Spleen (tissue), 11 donors: ENCODE measurements around the gene ZNF581. TPM values are rescaled to one million over a fixed set of nuclear protein-coding genes. Genes with fewer than 3 reads are reported as not detected.

Experiments used
- DNase-seq: peaks from one replicate; pipeline ENCODE4 v3.0.0-alpha.2; 2020
- H3K27ac ChIP-seq, 8 donors: fragments of 200-600 bp; sonication (generic) in 7 of 8; 1 replicate in 4 of 8; 2 replicates in 4 of 8; pipeline versions ENCODE4 v1.5.0 to v1.8.0; 2016 to 2021; ENCODE audit warnings: inconsistent platforms in 4 of 8, mild to moderate bottlenecking in 4 of 8, moderate library complexity in 1 of 8
- H3K27me3 ChIP-seq, 7 donors: fragments of 200-600 bp; sonication (generic) in 6 of 7; replicated peaks in 1 of 7; 1 replicate in 4 of 7; 2 replicates in 3 of 7; pipeline versions ENCODE4 v1.5.0 to v1.8.0; 2016 to 2021; ENCODE audit warnings: inconsistent platforms in 3 of 7, mild to moderate bottlenecking in 1 of 7
- H3K36me3 ChIP-seq, 6 donors: fragments of 200-600 bp; sonication (generic) in 5 of 6; 1 replicate in 4 of 6; 2 replicates in 2 of 6; pipeline versions ENCODE4 v1.5.0 to v1.8.0; 2016 to 2021; ENCODE audit warnings: inconsistent platforms in 2 of 6
- H3K4me1 ChIP-seq, 6 donors: fragments of 200-600 bp; sonication (generic) in 5 of 6; 1 replicate in 3 of 6; 2 replicates in 3 of 6; pipeline versions ENCODE4 v1.5.0 to v1.8.0; 2016 to 2021; ENCODE audit warnings: inconsistent platforms in 3 of 6
- H3K4me3 ChIP-seq, 8 donors: fragments of 200-600 bp; sonication (generic) in 7 of 8; 1 replicate in 4 of 8; 2 replicates in 4 of 8; pipeline versions ENCODE4 v1.5.0 to v1.8.0; 2016 to 2021; ENCODE audit warnings: inconsistent platforms in 4 of 8, mild to moderate bottlenecking in 4 of 8, moderate library complexity in 2 of 8
- H3K9me3 ChIP-seq, 8 donors: fragments of 200-600 bp; sonication (generic) in 7 of 8; 1 replicate in 4 of 8; 2 replicates in 4 of 8; pipeline versions ENCODE4 v1.5.0 to v1.8.0; 2016 to 2021; ENCODE audit warnings: inconsistent platforms in 4 of 8
- POLR2A ChIP-seq, 3 donors: fragments of 450-650 bp; IDR thresholded peaks; one replicate each; pipeline ENCODE4 v1.5.1; 2017; ENCODE audit warnings: antibody characterized with exemption in 3 of 3, mild to moderate bottlenecking in 1 of 3
- POLR2AphosphoS5 ChIP-seq, 3 donors: sonication (generic); formaldehyde crosslinking; IDR thresholded peaks; one replicate each; pipeline ENCODE4 v1.5.1; 2017; ENCODE audit warnings: antibody characterized with exemption in 3 of 3
- WGBS, 5 donors: extraction: QIAGEN DNeasy Blood & Tissue Kit in 3 of 5; methylation state at CpG; one replicate each; pipeline versions ENCODE4 v1.1.5 to v1.1.7; 2013 to 2018; 5-methylcytosine and 5-hydroxymethylcytosine counted together
- intact Hi-C: fragments of 100-400 bp; cut with DNase I; formaldehyde crosslinking; loops from one replicate; pipeline ENCODE4 v1.15.0; 2023; ENCODE audit warnings: low total_unique reads
- polyA plus RNA-seq, 3 donors: library from polyadenylated mRNA; stranded (reverse); fragments of 200-250 nt; gene quantifications; one replicate each; pipeline ENCODE4 v1.2.1, GENCODE V29; 2013
- total RNA-seq, 7 donors: library from RNA; depleted of rRNA in 3 of 7; stranded (reverse); fragments of >200 nt in 3 of 7; fragmentation: NEBNext Ultra II Directional in 4 of 7; extraction: Animal tissue kit (Norgen Biotek cat#: 25700) in 4 of 7; gene quantifications; one replicate each; pipeline versions ENCODE4 v1.1.0 to v1.2.1, GENCODE V29; 2016 to 2021
- TF ChIP-seq, protein P1 (sequence below), 11 experiments: fragments of 200-600 bp in 7 of 11; fragments of 450-650 bp in 4 of 11; sonication (generic) in 4 of 11; IDR thresholded peaks in 8 of 11; conservative IDR thresholded peaks in 3 of 11; 1 replicate in 7 of 11; 2 replicates in 4 of 11; pipeline versions ENCODE4 v1.4.0 to v1.8.0; 2016 to 2021; ENCODE audit warnings: antibody characterized with exemption in 11 of 11, inconsistent platforms in 4 of 11, mild to moderate bottlenecking in 1 of 11
- donor health status: healthy with polysubstance abuse.
- donor health status: DM: no; HTN: no; CAD: no; lungs with moderate emphysema.
- donor health status: DM: no; HTN: no; CAD: no.
- donor health status: Bipolar disorder and iron deficiency.
- donor health status: healthy.
- donor health status: DM: no; HTN: no; CAD: no.
- donor health status: DM: yes; HTN: yes; CAD: no.

ZNF581 gene
- total and polyA plus RNA-seq, 10 donors, result 21.4 to 46.5 (median 30.2) TPM

DNA sequence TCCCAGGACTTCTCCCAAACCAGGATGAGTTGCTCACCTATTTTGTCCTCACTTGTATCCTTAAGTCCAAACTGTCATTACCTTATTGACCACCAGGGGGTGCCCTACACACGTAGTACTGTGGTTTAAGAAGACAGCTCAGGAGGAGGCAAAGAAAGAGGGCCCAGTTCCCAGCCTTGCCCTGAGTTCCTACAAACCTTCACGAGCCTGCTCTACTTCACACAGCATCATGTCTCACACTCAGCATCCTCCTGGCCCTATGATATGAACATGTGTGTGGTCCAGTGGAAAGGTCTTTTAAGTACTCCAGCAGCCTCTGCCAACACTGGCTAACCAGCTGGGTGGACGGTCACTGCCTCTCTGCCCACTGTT lies 11.0 kb upstream of the ZNF581 start:
- H3K4me1 ChIP-seq, result peaks cover 21 to 52% (median 43%) of the 10 kb centered on the region in 6 donors
- no peaks in the 10 kb centered on the region for H3K27me3 ChIP-seq
- no peaks in the 10 kb centered on the region for H3K36me3 ChIP-seq
- no peak overlapping the region for H3K4me3 ChIP-seq
- 27 to 32% (median 32%) methylated on average over 3 of the region's 3 CpGs for WGBS, 5 donors
- TF ChIP-seq POLR2AphosphoS5 (IDR thresholded peaks at IDR 0.05) (no peak), POLR2A (IDR thresholded peaks at IDR 0.05) (no peak)
- TF ChIP-seq, protein P1, sequence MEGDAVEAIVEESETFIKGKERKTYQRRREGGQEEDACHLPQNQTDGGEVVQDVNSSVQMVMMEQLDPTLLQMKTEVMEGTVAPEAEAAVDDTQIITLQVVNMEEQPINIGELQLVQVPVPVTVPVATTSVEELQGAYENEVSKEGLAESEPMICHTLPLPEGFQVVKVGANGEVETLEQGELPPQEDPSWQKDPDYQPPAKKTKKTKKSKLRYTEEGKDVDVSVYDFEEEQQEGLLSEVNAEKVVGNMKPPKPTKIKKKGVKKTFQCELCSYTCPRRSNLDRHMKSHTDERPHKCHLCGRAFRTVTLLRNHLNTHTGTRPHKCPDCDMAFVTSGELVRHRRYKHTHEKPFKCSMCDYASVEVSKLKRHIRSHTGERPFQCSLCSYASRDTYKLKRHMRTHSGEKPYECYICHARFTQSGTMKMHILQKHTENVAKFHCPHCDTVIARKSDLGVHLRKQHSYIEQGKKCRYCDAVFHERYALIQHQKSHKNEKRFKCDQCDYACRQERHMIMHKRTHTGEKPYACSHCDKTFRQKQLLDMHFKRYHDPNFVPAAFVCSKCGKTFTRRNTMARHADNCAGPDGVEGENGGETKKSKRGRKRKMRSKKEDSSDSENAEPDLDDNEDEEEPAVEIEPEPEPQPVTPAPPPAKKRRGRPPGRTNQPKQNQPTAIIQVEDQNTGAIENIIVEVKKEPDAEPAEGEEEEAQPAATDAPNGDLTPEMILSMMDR (IDR thresholded peaks at IDR 0.05 in 8 of 11, conservative IDR thresholded peaks at IDR 0.05 in 3 of 11), result peak; percentile 71 to 95 (median 87)
- intact Hi-C loops, result loop anchor here (2.0 kb wide), 1 partner anchor 116 kb away; no protein-coding TSS in a partner anchor
- no peaks in the 10 kb centered on the region for H3K9me3 ChIP-seq
- no peak for DNase-seq
- H3K27ac ChIP-seq, result peak overlapping the region in 4 of 8 donors; percentile 21 to 56 (median 33)

DNA sequence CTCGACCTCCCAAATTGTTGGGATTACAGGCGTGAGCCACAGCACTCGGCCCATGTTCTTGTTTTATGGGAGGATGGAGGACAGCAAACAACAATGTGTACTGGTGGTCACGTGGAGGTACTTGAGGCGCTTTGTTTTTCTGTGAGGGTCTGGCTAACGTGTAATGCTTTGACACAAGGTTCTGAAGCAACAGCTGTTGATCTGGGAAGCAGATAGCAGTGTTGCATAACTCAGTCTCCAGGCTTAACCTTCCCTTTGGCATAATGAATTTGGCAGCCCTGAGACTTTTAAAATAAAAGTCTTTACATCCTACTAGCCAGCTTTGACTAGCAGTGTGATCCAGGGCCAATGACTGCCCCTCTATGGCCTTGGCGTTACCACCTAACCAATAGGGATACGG lies 9.6 kb upstream of the ZNF581 start:
- Histone ChIP-seq H3K4me1 (peaks cover 26 to 66% (median 53%) of the 10 kb centered on the region in 6 donors), H3K36me3 (peaks cover 0 to 9% (median 3%) of the 10 kb centered on the region in 6 donors), H3K9me3 (no peaks in the 10 kb centered on the region), H3K4me3 (peak overlapping the region in 1 of 8 donors; percentile 82), H3K27me3 (no peaks in the 10 kb centered on the region), H3K27ac (peak overlapping the region in 6 of 8 donors; percentile 96 to 99 (median 98))
- TF ChIP-seq, protein P1 (IDR thresholded peaks at IDR 0.05 in 8 of 11, conservative IDR thresholded peaks at IDR 0.05 in 3 of 11), result no peak
- TF ChIP-seq POLR2A (IDR thresholded peaks at IDR 0.05), result no peak
- no peak for TF ChIP-seq POLR2AphosphoS5 (IDR thresholded peaks at IDR 0.05)
- 60 to 85% (median 83%) methylated on average over 8 of the region's 8 CpGs for WGBS, 5 donors
- DNase-seq, result no peak
- intact Hi-C loops, result loop anchor here (2.0 kb wide), 1 partner anchor 117 kb away; no protein-coding TSS in a partner anchor

DNA sequence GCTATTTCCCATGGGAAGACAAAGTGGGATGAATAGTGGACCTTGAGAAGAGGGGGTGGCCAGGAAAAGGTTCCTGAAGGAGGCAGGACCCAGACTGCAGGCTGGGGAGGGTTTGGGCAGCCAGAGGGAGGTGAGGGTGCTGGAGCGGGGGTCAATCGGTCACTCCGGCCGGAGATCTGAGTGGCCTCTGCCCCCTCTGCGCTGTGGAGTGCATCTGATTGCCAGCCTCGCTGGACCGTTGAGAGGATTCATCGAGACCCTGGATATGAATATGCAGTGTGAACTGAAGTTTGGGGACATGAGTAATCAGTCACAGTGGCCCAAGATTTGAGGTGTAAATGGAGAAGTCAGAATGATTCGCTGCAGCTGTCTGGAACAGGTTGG lies 8.1 kb upstream of the ZNF581 start:
- Histone ChIP-seq H3K4me1 (peaks cover 34 to 81% (median 67%) of the 10 kb centered on the region in 6 donors), H3K9me3 (no peaks in the 10 kb centered on the region), H3K4me3 (peak overlapping the region; percentile 66 to 85 (median 70)), H3K27ac (peak overlapping the region; percentile 95 to 99 (median 98)), H3K27me3 (no peaks in the 10 kb centered on the region), H3K36me3 (peaks cover 0 to 9% (median 3%) of the 10 kb centered on the region in 6 donors)
- intact Hi-C loops, result no loop called here
- no peak for DNase-seq
- WGBS, 5 donors, result 6 to 16% (median 13%) methylated on average over 9 of the region's 9 CpGs
- TF ChIP-seq, protein P1 (IDR thresholded peaks at IDR 0.05 in 8 of 11, conservative IDR thresholded peaks at IDR 0.05 in 3 of 11), result no peak
- TF ChIP-seq POLR2A (IDR thresholded peaks at IDR 0.05) (no peak), POLR2AphosphoS5 (IDR thresholded peaks at IDR 0.05) (no peak)

DNA sequence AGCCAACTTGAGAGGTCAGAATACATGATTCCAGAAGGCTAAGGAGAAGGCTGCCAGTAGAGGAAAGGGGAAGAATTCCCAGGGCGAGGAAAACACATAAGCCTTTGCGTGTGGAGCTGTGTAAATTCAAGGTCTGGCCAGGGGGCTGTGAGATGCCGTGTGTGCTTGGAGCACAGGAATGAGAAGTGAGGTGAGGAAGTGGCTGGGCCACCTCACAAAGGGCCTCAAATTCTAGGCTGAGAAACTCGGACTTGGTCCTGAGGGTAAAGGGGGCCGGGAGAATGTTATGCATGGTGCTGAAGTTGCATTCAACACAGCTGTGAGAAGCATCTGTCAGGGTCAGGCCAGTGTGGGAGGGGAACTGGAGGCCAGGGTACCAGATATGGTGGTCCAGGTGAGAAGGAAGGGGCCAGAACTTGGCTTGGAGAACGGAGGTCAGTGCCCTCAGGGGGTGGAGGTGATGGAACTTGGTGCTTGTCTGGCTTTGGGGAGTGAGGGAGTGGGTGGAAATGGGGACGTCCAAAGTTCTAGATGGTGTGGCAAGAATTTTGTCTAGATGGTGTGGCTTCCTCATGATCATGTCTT lies 7.5 kb upstream of the ZNF581 start:
- Histone ChIP-seq H3K9me3 (no peaks in the 10 kb centered on the region), H3K27ac (peak overlapping the region; percentile 95 to 99 (median 98)), H3K27me3 (no peaks in the 10 kb centered on the region), H3K36me3 (peaks cover 0 to 9% (median 3%) of the 10 kb centered on the region in 6 donors), H3K4me1 (peaks cover 37 to 87% (median 72%) of the 10 kb centered on the region in 6 donors), H3K4me3 (peak overlapping the region; percentile 66 to 85 (median 70))
- TF ChIP-seq, protein P1 (IDR thresholded peaks at IDR 0.05 in 8 of 11, conservative IDR thresholded peaks at IDR 0.05 in 3 of 11), result no peak
- TF ChIP-seq POLR2A (IDR thresholded peaks at IDR 0.05), result no peak
- TF ChIP-seq POLR2AphosphoS5 (IDR thresholded peaks at IDR 0.05), result no peak
- no peak for DNase-seq
- intact Hi-C loops, result no loop called here
- 57 to 73% (median 60%) methylated on average over 7 of the region's 7 CpGs for WGBS, 5 donors
